Pulmonary artery endothelial cell (primary cell): ENCODE measurements around the gene HDDC2. TPM values are rescaled to one million over a fixed set of nuclear protein-coding genes. Genes with fewer than 3 reads are reported as not detected.
"Not testable (repeated sequence)": the region's sequence is repeated elsewhere in the genome, so short reads cannot be mapped to it uniquely, and the experiment has no call there.

Source experiments
- DNase-seq: peaks from one replicate; pipeline ENCODE4 v3.0.0-alpha.2; 2011; ENCODE audit warnings: low read depth, low spot score
- total RNA-seq: library from RNA; depleted of rRNA; stranded (reverse); fragments of >200 nt; gene quantifications from 2 replicates; pipeline ENCODE4 v1.2.3, GENCODE V29; 2014

HDDC2 gene
- total RNA-seq, 1 donor from 2014 or later: 30.1 TPM

DNA sequence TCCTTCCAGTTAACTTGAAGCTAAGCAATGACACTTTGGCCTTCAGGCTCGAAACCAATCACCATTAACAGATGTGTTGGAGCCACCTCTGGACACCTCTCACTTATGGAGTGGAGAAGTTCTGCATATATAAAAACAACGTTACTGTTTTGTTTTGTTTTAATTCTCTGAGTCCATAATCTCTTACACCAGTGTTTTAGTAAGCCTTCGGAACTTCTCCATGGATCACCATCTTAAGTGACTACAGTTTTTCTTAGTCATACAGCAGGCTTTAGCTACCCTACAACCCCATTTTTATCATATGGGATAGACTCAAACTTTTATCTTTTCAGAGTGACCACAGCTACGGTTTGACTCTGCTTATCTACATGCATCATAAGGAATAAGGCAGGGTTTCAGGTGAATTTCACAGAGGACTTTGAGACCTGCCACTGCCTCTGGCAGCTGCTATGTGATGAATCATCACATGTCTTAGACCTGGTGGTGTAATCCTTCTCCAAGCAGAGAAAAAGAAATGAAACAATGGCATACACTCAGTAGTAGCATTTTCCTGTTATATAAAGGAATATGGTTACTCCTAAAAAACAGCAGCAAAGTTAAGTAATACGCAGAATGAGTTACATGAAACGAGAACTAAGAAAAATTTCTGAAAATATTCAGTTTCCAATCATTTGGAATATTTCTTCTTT is 5.5 kb upstream of the HDDC2 start:
- DNase-seq: no peak

DNA sequence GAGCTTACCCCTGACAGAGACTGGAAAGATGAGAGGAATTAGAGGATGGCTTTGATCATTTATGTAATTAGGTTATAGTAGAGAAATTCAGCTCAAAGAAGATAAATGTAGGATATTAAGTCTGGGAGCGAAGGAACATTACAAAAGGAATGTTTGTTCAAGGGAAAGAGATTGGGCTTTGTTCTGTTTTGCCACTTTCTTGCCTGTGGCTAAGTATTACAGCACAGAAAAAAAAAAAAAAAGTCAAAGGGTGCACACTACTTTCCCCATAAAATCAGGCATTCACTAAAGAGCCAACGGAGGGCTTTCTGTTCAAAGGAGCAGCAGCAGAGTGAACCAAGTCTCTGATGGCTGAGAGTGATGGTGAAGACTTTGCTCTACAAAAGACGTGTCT is 5.0 kb upstream of the HDDC2 start:
- DNase-seq: no peak

DNA sequence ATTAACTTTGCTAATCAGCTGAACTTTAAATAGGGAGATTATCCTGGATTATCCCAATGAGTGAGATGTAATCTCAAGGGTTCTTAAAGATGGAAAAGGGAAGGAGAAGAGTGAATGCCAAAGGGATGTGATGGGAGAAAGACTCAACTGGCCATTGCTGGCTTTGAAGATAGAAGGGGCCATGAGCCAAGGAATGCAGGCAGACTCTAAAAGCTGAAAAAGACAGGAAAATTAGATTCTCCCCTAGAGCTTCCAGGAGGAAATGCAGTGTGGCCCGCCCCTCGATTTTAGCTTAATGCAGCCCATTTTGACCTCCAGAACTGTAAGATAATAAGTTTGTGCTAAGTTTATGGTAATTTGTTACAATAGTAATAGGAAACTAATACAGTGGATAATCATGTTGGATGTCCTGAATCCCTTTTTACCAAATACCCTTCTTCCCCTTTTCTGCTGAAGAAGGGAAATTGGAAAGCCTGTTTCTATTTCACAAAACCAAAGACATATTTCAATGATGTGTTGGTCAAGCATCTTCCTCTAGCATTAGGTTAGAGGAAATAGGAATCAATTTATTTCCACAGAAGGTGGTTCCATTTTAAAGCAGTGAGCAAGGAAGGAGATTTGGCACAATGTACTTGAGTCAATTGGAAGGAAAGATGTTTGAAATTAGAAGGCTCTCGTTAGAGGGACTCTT is 3.3 kb upstream of the HDDC2 start:
- DNase-seq: no peak

DNA sequence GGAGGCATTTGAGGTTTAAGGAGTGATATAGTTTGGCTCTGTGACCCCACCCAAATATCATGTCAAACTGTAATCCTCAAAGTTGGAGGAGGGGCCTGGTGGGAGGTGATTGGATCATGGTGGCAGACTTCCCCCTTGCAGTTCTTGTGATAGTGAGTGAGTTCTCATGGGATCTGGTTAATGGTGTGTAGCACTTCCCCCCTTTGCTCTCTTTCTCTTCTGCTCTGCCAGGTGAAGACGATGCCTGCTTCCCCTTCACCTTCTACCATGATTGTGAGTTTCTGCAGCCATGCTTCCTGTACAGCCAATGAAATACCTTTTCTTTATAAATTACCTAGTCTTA is 1.7 kb upstream of the HDDC2 start:
- no peak for DNase-seq

DNA sequence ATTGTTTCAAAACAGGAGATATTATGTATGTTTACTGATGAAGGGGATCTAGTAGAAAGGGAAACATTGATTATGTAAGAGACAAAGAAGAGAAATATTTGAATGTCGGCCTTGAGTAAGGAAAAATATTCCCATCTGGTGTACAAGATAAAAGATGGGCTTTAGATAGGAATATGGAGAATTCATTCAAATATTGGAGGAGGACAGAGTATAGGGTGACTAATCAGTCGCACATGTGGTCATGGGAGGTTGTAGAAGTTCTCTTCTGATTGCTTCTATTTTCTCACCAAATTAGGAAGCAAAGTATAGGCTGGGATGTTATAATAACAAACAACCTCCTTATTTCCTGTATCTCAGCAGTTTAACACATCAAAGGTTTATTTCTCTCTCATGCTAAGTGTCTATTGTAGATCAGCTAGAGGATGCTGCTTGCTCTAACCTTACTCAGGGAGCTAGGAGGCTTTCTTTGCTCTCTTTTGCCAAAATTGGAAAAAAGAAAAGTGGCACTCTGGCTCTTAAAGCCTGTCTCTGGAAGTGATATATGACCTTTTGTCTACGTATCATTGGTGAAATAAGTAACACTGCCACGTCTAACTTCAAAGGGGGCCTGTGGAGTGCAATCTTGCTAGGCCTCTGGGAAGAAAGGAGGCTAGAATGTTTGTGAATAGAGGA is 1.2 kb upstream of the HDDC2 start:
- no peak for DNase-seq

DNA sequence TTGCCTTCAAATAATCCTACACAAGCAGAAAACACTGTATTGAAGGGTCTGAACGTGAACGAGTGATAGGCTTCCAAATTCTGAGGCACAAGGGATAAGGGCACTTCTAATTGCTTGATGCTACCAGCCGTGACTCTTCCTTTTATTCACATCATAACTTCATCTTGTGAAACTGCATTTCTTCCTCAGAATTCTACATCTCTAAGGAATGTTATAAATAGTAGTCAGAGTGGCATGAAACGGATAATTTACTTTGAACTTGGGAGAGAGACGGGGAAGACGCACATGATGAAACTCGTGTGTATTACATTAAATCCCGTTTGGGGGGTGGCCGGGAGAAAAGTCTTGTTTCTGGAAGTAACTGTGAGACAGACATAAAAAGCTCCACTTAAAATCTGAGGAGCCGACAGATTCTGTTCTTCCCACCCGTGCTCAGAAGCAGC is 754 bp downstream of the HDDC2 start:
- DNase-seq: no peak

DNA sequence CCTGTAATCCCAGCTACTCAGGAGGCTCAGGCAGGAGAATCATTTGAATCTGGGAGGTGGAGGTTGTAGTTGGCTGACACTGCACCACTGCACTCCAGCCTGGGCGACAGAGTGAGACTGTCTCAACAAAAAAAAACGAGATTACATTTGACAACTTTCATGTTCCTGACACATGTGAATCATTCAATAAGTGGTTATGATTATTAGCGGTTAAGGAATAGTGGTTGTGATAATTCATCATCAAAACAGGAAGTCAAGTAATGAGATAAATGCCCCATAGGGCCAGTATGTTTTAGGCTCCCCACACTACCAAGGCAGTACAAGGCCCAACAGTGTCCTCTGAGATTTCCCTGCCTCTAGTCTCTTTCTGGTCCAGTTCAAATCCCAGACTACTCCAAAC is 2.5 kb downstream of the HDDC2 start:
- DNase-seq: no peak

DNA sequence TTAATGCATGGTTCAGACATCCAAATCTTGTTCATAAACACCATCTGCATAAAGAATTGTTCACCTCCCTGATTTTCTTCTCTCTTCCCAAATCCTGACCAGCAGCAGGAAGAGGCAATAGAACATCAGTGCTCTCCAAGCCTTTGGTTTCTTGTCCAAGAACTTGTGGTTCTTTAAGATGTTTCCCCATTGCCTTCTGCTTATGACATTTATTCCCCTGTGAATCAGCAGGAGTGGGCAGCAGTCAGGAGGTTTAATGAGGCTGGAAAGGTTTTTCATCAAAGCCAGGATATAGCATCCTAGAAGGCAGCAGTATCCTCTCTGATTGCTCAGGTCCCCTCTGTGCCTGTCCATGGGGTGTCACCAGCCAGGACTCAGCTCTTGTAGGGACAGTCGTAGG is 5.3 kb downstream of the HDDC2 start:
- DNase-seq: no peak

DNA sequence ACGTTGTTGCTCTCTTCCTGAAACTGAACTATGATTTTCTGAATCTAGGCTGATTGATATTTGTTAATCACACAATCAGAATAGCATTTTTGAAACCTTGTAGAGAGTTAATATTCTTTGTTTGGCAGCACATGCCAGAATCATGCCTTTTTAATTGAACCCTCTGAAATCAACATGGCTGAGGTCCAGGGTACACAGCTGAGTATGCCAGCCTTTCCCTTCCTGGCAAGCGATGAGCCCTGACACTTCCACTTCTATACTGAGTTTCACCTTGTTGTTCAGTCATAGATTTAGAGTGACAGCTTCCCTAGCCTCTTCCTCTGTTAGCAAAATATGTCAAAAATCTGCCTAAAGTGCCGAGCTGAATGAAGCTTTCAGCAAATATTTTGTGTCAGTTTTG is 6.8 kb downstream of the HDDC2 start:
- no peak for DNase-seq

DNA sequence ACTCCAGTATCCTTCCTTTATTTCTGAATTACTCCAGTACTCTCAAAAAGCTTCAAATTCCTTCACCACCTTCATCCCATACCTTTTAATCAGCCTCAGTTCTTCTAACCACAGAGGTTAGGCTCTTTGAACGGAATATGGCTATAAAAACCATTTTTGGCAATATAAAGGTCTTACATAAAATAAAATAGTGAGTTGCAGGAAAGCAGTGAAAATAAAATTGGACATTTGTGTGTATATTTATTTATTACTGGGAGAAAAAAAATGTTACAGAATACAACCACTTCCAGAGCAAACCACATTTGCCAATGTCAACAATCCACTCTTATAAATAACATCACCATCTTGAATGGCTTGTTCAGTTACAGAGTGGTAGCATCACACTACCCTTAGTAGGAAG is 7.7 kb downstream of the HDDC2 start:
- DNase-seq: no peak

DNA sequence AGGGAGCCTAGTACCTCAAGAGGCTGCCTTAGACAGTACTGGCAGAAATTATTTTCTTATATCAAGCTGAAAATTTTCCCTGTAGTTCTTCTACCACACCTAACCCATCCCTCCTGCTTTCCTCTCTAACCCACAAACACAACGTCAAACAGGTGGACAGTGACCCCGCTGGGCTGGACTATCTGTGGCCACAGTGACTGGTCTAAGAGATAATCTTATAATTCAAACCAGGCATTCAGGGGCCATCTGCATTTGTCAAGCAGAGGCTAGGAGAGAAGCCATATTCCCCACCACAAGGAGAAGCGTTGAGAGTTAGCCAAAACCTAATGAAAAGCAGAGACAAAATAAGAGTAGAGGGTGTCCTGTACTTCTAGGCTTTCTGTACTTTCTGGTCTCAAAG is 8.2 kb downstream of the HDDC2 start:
- DNase-seq: no peak

DNA sequence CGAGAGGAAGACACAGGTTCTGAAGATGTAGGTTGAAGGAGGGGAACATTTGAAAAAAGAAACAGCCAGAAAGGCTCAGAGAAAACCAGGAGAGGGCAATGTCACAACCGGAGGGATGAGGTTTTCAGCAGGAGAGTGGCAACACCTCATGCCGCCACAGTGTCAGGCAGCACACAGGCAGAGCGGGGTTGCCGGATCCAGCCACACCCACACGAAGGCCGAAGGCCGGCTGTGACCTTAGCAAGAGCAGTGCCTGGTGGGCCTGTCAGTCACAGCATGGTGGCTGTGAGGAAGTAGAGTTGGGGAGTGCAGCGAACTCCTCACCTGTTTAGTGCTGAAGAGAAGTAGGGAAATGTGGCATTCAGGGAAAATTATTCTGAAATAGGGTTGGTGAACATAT is 14.0 kb downstream of the HDDC2 start:
- no peak for DNase-seq

DNA sequence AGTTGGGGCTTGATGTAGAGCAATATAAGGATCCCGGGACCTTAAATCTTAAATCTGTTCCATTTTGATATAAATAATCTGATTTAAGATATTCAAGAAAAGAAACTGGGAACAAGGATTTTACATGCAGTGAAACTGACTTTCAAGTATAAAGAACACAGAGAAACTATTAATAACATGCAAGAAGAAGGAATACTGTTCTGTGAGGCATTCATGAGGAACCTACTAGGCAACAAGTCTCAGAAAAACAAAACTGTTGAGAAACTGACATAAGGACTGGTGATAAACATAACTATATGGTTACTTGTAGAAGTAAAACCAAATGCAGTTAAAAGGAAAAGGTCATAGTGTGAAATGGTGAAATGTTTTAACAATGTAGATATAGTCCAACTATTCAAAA is 15.8 kb downstream of the HDDC2 start:
- no peak for DNase-seq

DNA sequence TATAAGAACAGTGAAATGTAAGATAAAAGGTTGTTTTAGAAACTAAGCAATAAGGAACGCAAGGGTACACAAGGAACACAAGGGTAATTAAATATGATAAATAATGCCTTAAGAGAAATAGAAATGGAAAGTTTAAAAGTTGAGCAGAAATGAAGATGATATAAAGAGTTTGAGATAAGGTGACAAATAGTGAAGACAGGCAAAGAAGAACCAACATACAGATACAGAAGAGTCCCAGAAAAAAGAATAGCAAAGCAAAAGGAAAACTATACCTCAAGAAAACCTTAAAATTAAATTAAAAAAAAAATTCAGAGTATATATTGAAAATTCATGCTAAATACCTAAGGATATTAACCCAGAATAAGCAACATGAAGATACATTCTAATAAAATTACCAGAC is 16.4 kb downstream of the HDDC2 start:
- DNase-seq: no peak

DNA sequence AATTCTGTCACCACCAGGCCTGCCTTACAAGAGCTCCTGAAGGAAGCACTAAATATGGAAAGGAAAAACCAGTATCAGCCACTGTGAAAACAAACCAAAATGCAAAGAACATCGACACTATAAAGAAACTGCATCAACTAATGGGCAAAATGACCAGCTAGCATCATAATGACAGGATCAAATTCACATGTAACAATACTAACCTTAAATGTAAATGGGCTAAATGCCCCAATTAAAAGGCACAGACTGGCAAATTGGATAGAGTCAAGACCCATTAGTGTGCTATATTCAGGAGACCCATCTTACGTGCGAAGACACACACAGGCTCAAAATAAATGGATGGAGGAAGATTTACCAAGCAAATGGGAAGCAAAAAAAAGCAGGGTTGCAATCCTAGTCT is 19.3 kb downstream of the HDDC2 start:
- not testable (repeated sequence) for DNase-seq

DNA sequence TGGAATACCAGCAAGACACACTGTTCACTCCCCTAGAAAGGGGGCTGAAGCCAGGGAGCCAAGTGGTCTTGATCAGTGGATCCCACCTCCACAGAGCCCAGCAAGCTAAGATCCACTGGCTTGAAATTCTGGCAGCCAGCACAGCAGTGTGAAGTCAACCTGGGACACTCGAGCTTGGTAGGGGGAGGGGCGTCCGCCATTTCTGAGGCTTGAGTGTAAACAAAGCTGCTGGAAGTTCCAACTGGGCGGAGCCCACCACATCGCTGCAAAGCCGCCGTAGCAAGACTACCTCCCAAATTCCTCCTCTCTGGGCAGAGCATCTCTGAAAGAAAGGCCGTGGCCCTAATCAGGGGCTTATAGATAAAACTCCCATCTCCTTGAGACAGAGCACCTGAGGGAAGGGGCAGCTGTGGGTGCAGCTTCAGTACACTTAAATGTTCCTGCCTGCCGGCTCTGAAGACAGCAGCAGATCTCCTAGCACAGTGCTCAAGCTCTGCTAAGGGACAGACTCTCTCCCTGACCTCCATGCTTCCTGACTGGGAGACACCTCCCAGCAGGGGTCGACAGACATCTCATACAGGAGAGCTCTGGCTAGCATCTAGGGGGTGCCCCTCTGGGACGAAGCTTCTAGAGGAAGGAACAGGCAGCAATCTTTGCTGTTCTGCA is 21.3 kb downstream of the HDDC2 start:
- not testable (repeated sequence) for DNase-seq

DNA sequence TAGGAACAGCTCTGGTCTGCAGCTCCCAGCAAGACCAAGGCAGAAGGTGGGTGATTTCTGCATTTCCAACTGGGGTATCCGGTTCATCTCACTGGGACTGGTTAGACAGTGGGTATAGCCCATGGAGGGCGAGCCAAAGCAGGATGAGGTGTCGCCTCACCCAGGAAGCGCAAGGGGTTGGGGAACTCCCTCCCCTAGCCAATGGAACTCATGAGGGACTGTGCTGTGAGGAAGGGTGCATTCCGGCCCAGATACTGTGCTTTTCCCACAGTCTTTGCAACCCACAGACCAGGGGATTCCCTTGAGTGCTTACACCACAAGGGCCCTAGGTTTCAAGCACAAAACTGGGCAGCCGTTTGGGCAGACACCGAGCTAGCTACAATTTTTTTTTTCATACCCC is 21.8 kb downstream of the HDDC2 start:
- no peak for DNase-seq

DNA sequence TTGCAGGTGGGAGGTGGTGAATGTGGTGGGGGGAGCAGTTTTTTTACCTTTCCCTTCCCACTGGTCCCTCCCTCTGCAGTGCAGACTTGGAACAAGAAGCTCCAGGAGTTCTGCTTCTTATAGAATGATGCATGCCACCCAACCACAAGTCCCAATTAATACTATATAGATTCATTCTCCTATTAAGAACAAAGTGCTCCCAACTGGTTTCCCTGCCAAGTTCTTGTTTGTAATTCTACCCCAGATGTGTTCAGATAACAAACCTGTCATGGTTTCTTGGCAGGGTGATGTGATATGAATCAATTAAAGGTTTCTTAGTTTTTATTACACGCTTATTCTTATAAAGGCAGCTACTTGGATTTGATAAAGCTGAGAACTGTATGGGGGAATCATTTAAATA is 23.9 kb downstream of the HDDC2 start:
- DNase-seq: no peak

DNA sequence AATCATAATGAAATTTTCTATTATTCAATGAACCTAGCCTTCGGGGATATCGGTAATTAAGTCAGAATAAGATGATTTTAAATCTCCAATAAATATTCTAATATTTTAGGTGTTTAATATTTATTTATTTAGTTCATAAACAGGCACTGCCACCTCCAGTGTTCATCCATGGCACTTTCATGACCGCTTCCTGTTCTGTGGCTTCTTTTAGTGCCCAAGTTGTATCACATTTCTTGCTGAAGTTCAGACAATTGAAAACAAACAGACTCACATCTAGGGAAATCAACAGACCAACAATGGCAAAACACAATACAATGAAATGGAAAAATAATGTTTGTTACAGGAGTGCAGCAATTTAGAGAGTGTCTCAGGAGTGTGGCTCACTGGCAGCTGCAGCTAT is 26.0 kb downstream of the HDDC2 start:
- DNase-seq: no peak

DNA sequence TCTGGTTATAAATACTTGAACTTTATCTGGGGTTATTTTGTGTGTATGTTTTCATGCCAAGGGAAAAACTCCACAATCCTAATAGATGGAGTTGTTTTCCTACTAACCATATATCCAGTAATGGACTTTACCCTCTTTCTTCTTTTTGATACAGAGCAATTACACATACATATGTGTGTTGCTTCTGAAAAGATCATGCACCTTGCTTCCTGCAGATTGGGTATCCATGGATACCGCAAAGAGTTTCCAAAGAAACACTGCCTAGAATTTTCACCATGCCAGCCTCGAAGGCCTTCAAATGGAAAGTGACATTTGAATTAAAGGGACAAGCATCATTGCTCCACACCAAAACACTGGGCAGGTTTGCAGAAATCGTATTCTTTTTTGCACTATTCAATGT is 26.8 kb downstream of the HDDC2 start:
- no peak for DNase-seq

DNA sequence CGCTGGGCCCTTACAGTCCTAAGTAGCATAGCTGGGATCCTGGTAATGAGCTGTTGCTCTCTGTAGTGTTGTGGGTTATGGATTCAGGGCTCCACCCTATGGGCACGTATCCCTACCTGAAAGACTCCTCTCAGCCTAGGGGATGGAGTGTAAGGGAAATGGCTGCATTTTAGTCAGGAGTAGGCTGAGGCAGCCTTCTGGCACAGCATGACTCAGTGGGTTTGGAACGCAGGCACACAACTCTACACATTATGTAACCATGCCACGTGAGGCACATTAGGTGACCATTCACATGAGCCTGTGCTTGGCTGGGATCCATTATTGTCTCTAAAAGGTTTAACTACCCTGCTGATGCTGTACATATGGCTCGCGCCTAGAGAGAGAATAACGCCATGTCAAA is 27.8 kb downstream of the HDDC2 start:
- no peak for DNase-seq

DNA sequence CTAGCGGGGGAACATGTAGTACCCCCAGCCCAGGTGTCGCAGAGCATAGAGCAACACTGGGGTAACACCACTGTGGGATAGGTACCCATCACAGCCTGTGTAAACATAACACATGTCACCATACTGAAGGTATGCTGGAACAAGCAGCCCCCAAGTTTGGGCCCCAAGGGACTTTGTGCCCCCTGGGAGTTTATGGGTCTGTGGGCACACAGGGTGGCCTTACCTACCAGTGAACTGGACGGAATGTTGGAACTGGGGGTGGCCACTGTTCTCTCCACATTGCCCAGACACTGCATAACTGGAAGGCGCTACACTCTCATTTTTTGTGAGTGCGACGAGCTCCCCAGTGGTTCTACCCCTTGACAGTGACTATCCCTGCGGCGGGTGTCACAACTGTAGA is 28.5 kb downstream of the HDDC2 start:
- DNase-seq: no peak
